ENCODE results near the gene CCDC66. TPM values are rescaled to one million over a fixed set of nuclear protein-coding genes. Genes with fewer than 3 reads are reported as not detected.

The CCDC66 gene
- total and polyA plus RNA-seq, 2 experiments from 2014 or later: 26.9 to 50.3 TPM

GRCh38 chr3:56616478-56617006, 59.6 kb downstream of the CCDC66 start:
- TF ChIP-seq REST (IDR thresholded peaks at IDR 0.05; ENCODE audit: unreplicated experiment) (no peak), CREB1 (CRISPR knock-in tag; IDR thresholded peaks at IDR 0.05; ENCODE audit: low read depth) (0 out of 2 replicates have a peak, but pooled peaks have one; percentile 8), POLR2AphosphoS5 (IDR thresholded peaks at IDR 0.05; ENCODE audit: low read depth) (no peak), EZH2 (IDR thresholded peaks at IDR 0.05; ENCODE audit: low read depth, unreplicated experiment) (no peak), ZNF331 (CRISPR knock-in tag; IDR thresholded peaks at IDR 0.05; ENCODE audit: low read depth) (no peak), ETS1 (IDR thresholded peaks at IDR 0.05) (no peak)
- no peak overlapping the region for H2AFZ ChIP-seq

GRCh38 chr3:56620371-56620770, 63.4 kb downstream of the CCDC66 start:
- Histone ChIP-seq H3K4me3 (no peak overlapping the region), H3K27me3 (ENCODE audit: insufficient read depth) (no peaks in the 10 kb centered on the region), H3F3A (replicated peaks; ENCODE audit: low read depth) (no peaks in the 10 kb centered on the region), H3K79me2 (replicated peaks; ENCODE audit: insufficient read depth) (no peaks in the 10 kb centered on the region), H3K4me2 (no peak overlapping the region), H3K4me1 (ENCODE audit: insufficient read depth) (no peaks in the 10 kb centered on the region), H4K20me1 (replicated peaks; ENCODE audit: insufficient read depth) (no peaks in the 10 kb centered on the region), H3K9me2 (ENCODE audit: insufficient read depth) (no peaks in the 10 kb centered on the region), H3K36me3 (ENCODE audit: insufficient read depth) (peaks cover 27% of the 10 kb centered on the region), H2AFZ (no peak overlapping the region), H3K27ac (ENCODE audit: low read depth) (no peak overlapping the region)
- DNase-seq (ENCODE audit: low spot score) (no peak), ATAC-seq (no peak)
- Mint-ChIP-seq H3K27ac (no peak overlapping the region), H3K9me3 (no peaks in the 10 kb centered on the region), H3K4me1 (peaks cover 6% of the 10 kb centered on the region; the same call in 2 of the 3 replicates), H3K4me3 (no peak overlapping the region), H3K36me3 (ENCODE audit: low read depth) (peaks cover 60% of the 10 kb centered on the region), H3K27me3 (ENCODE audit: insufficient read depth, low read depth, poor library complexity) (no peaks in the 10 kb centered on the region)
- TF ChIP-seq EZH2phosphoT487 (IDR thresholded peaks at IDR 0.05; ENCODE audit: unreplicated experiment) (no peak), EZH2 (IDR thresholded peaks at IDR 0.05; ENCODE audit: low read depth, unreplicated experiment) (no peak), ETS1 (IDR thresholded peaks at IDR 0.05) (no peak), REST (IDR thresholded peaks at IDR 0.05; ENCODE audit: unreplicated experiment) (no peak), CREB1 (CRISPR knock-in tag; IDR thresholded peaks at IDR 0.05; ENCODE audit: low read depth) (no peak), ZNF114 (CRISPR knock-in tag; IDR thresholded peaks at IDR 0.05) (no peak), POLR2AphosphoS5 (IDR thresholded peaks at IDR 0.05; ENCODE audit: low read depth) (no peak)

More at GRCh38 chr3:56616478-56617006, 59.6 kb downstream of the CCDC66 start:
- Histone ChIP-seq H3K4me3 (no peak overlapping the region), H3K36me3 (ENCODE audit: insufficient read depth) (peaks cover 18% of the 10 kb centered on the region; the same call in 1 of the 2 replicates), H3F3A (replicated peaks; ENCODE audit: low read depth) (no peaks in the 10 kb centered on the region), H3K79me2 (replicated peaks; ENCODE audit: insufficient read depth) (peaks cover 3% of the 10 kb centered on the region; the same call in 1 of the 2 replicates), H3K27me3 (ENCODE audit: insufficient read depth) (no peaks in the 10 kb centered on the region), H3K4me1 (ENCODE audit: insufficient read depth) (no peaks in the 10 kb centered on the region), H3K27ac (ENCODE audit: low read depth) (no peak overlapping the region), H4K20me1 (replicated peaks; ENCODE audit: insufficient read depth) (0 out of 2 replicates have a peak, but pooled peaks cover 3% of the 10 kb centered on the region), H3K4me2 (no peak overlapping the region), H3K9me2 (ENCODE audit: insufficient read depth) (peaks cover 4% of the 10 kb centered on the region; the same call in 1 of the 2 replicates)
- no peak for ATAC-seq
- Mint-ChIP-seq H3K4me3 (no peak overlapping the region), H3K27me3 (ENCODE audit: insufficient read depth, low read depth, poor library complexity) (peaks cover 3% of the 10 kb centered on the region), H3K4me1 (peaks cover 11% of the 10 kb centered on the region; the same call in 2 of the 3 replicates), H3K9me3 (no peaks in the 10 kb centered on the region), H3K27ac (peak overlapping the region; percentile 82), H3K36me3 (ENCODE audit: low read depth) (peaks cover 48% of the 10 kb centered on the region)
- no peak for DNase-seq (ENCODE audit: low spot score)
